Naive B cell (primary cell): Measurements from ENCODE around the gene RBM20. TPM values are rescaled to one million over a fixed set of nuclear protein-coding genes. Genes with fewer than 3 reads are reported as not detected.
A peak's percentile ranks its signal among the peaks of the same experiment; 100 is the strongest.

Source experiments
- ATAC-seq, 2 donors: fragments of 150-1000 bp; cut with Tn5 transposase; 2 replicates each; pipeline ENCODE4 v1.10.0; 2021; ENCODE audit warnings: low read depth in 2 of 2, mild to moderate bottlenecking in 2 of 2, moderate library complexity in 2 of 2
- DNase-seq: peaks from one replicate; pipeline ENCODE4 v3.0.0; 2022
- H3K27ac Mint-ChIP-seq, 6 donors: one replicate each; pipeline ENCODE4 v1.8.0; 2020 to 2022; ENCODE audit warnings: mild to moderate bottlenecking in 6 of 6, mixed read lengths in 6 of 6, moderate library complexity in 5 of 6, inconsistent platforms in 2 of 6
- H3K27me3 Mint-ChIP-seq, 3 donors: one replicate each; pipeline ENCODE4 v1.8.0; 2021 to 2022; ENCODE audit warnings: mixed read lengths in 3 of 3, mild to moderate bottlenecking in 1 of 3
- H3K36me3 Mint-ChIP-seq, 2 donors: one replicate each; pipeline ENCODE4 v1.8.0; 2020 to 2022; ENCODE audit warnings: mixed read lengths in 2 of 2, inconsistent platforms in 1 of 2, mild to moderate bottlenecking in 1 of 2
- H3K4me1 Mint-ChIP-seq, 3 donors: one replicate each; pipeline ENCODE4 v1.8.0; 2020 to 2022; ENCODE audit warnings: mixed read lengths in 3 of 3, inconsistent platforms in 1 of 3, mild to moderate bottlenecking in 1 of 3, moderate library complexity in 1 of 3
- H3K4me3 Mint-ChIP-seq, 8 donors: one replicate each; pipeline ENCODE4 v1.8.0; 2020 to 2022; ENCODE audit warnings: mild to moderate bottlenecking in 8 of 8, mixed read lengths in 8 of 8, moderate library complexity in 8 of 8, inconsistent platforms in 2 of 8
- H3K9me3 Mint-ChIP-seq, 7 donors: one replicate each; pipeline ENCODE4 v1.8.0; 2020 to 2022; ENCODE audit warnings: mixed read lengths in 7 of 7, mild to moderate bottlenecking in 5 of 7, inconsistent platforms in 2 of 7, moderate library complexity in 1 of 7
- polyA plus RNA-seq, 6 donors: library from polyadenylated mRNA; unstranded; fragments of 300-500 nt; fragmentation: Illumina TruSeq; gene quantifications; one replicate each; pipeline ENCODE4 v1.2.3, GENCODE V29; 2021; ENCODE audit warnings: low read depth in 6 of 6

Gene RBM20
- polyA plus RNA-seq, 6 donors from 2014 or later, result 0.05 TPM; not detected in 5

GRCh38 chr10:110848106-110848505 is 204.0 kb downstream of the RBM20 start:
- Mint-ChIP-seq H3K4me3 (peak overlapping the region in 1 of 8 donors; percentile 42), H3K4me1 (peaks cover 72 to 82% (median 79%) of the 10 kb centered on the region in 3 donors), H3K9me3 (peaks cover 0 to 5% (median 0%) of the 10 kb centered on the region in 7 donors), H3K36me3 (no peaks in the 10 kb centered on the region), H3K27me3 (no peaks in the 10 kb centered on the region), H3K27ac (no peak overlapping the region)
- ATAC-seq, result no peak
- DNase-seq, result no peak

GRCh38 chr10:110850099-110850498 is 206.0 kb downstream of the RBM20 start:
- no peak for DNase-seq
- Mint-ChIP-seq H3K27ac (no peak overlapping the region), H3K27me3 (no peaks in the 10 kb centered on the region), H3K4me3 (peak overlapping the region in 2 of 8 donors; percentile 7 to 23), H3K9me3 (peaks cover 0 to under 1% (median 0%) of the 10 kb centered on the region in 7 donors), H3K36me3 (no peaks in the 10 kb centered on the region), H3K4me1 (peaks cover 59 to 68% (median 61%) of the 10 kb centered on the region in 3 donors)
- no peak for ATAC-seq

- H3K27ac Mint-ChIP-seq, result peak overlapping the region in 5 of 6 donors; percentile 7 to 73 (median 57)
- no peaks in the 10 kb centered on the region for H3K27me3 Mint-ChIP-seq
- ATAC-seq (no peak), DNase-seq (no peak)
- H3K4me3 Mint-ChIP-seq, result peak overlapping the region in 2 of 8 donors; percentile 26 to 27
- no peaks in the 10 kb centered on the region for H3K9me3 Mint-ChIP-seq
- H3K36me3 Mint-ChIP-seq, result no peaks in the 10 kb centered on the region
- H3K4me1 Mint-ChIP-seq, result peaks cover 50 to 61% (median 51%) of the 10 kb centered on the region in 3 donors
These were observed 207.0 kb downstream of the RBM20 start for GRCh38 chr10:110851020-110851612.

- Mint-ChIP-seq H3K4me1 (peaks cover 37 to 52% (median 42%) of the 10 kb centered on the region in 3 donors), H3K4me3 (peak overlapping the region in 2 of 8 donors; percentile 6 to 56), H3K9me3 (no peaks in the 10 kb centered on the region), H3K36me3 (no peaks in the 10 kb centered on the region), H3K27me3 (no peaks in the 10 kb centered on the region), H3K27ac (peak overlapping the region in 2 of 6 donors; percentile 30 to 76)
- ATAC-seq, result no peak
- no peak for DNase-seq
These were observed 208.2 kb downstream of the RBM20 start for GRCh38 chr10:110852255-110852896.

- Mint-ChIP-seq H3K36me3 (no peaks in the 10 kb centered on the region), H3K4me3 (no peak overlapping the region), H3K4me1 (peaks cover 38 to 53% (median 43%) of the 10 kb centered on the region in 3 donors), H3K9me3 (no peaks in the 10 kb centered on the region), H3K27ac (peak overlapping the region in 1 of 6 donors; percentile 76), H3K27me3 (no peaks in the 10 kb centered on the region)
- ATAC-seq (no peak), DNase-seq (no peak)
These were observed 208.8 kb downstream of the RBM20 start for GRCh38 chr10:110852947-110853346.

- ATAC-seq, result no peak
- H3K27me3 Mint-ChIP-seq, result no peaks in the 10 kb centered on the region
- H3K9me3 Mint-ChIP-seq, result no peaks in the 10 kb centered on the region
- no peak for DNase-seq
- no peaks in the 10 kb centered on the region for H3K36me3 Mint-ChIP-seq
- no peak overlapping the region for H3K4me3 Mint-ChIP-seq
- peaks cover 34 to 56% (median 50%) of the 10 kb centered on the region in 3 donors for H3K4me1 Mint-ChIP-seq
- no peak overlapping the region for H3K27ac Mint-ChIP-seq
These were observed 209.9 kb downstream of the RBM20 start for GRCh38 chr10:110853921-110854605.

GRCh38 chr10:110857265-110858171 is 213.4 kb downstream of the RBM20 start:
- H3K4me3 Mint-ChIP-seq, result peak overlapping the region in 5 of 8 donors; percentile 0 to 71 (median 55)
- peak overlapping the region in 5 of 6 donors; percentile 12 to 99 (median 44) for H3K27ac Mint-ChIP-seq
- H3K9me3 Mint-ChIP-seq, result no peaks in the 10 kb centered on the region
- ATAC-seq (no peak), DNase-seq (no peak)
- peaks cover 48 to 63% (median 59%) of the 10 kb centered on the region in 3 donors for H3K4me1 Mint-ChIP-seq
- H3K36me3 Mint-ChIP-seq, result no peaks in the 10 kb centered on the region
- H3K27me3 Mint-ChIP-seq, result no peaks in the 10 kb centered on the region

GRCh38 chr10:110858297-110858934 is 214.3 kb downstream of the RBM20 start:
- H3K36me3 Mint-ChIP-seq, result no peaks in the 10 kb centered on the region
- no peak for DNase-seq
- peak overlapping the region in 4 of 8 donors; percentile 19 to 71 (median 48) for H3K4me3 Mint-ChIP-seq
- ATAC-seq, result no peak
- H3K27ac Mint-ChIP-seq, result peak overlapping the region in 3 of 6 donors; percentile 80 to 99 (median 84)
- H3K9me3 Mint-ChIP-seq, result no peaks in the 10 kb centered on the region
- no peaks in the 10 kb centered on the region for H3K27me3 Mint-ChIP-seq
- H3K4me1 Mint-ChIP-seq, result peaks cover 48 to 65% (median 62%) of the 10 kb centered on the region in 3 donors

GRCh38 chr10:110859206-110859972 is 215.3 kb downstream of the RBM20 start:
- DNase-seq, result no peak
- Mint-ChIP-seq H3K4me3 (peak overlapping the region in 5 of 8 donors; percentile 45 to 89 (median 75)), H3K36me3 (no peaks in the 10 kb centered on the region), H3K4me1 (peaks cover 55 to 72% (median 69%) of the 10 kb centered on the region in 3 donors), H3K27me3 (no peaks in the 10 kb centered on the region), H3K9me3 (no peaks in the 10 kb centered on the region), H3K27ac (peak overlapping the region; percentile 47 to 99 (median 94))
- no peak for ATAC-seq

GRCh38 chr10:110859973-110860376 is 215.8 kb downstream of the RBM20 start:
- Mint-ChIP-seq H3K36me3 (no peaks in the 10 kb centered on the region), H3K27ac (peak overlapping the region; percentile 84 to 99 (median 94)), H3K4me1 (peaks cover 58 to 78% (median 75%) of the 10 kb centered on the region in 3 donors), H3K4me3 (peak overlapping the region in 5 of 8 donors; percentile 45 to 89 (median 67)), H3K27me3 (no peaks in the 10 kb centered on the region), H3K9me3 (no peaks in the 10 kb centered on the region)
- ATAC-seq, result no peak
- DNase-seq, result no peak

GRCh38 chr10:110860576-110861241 is 216.6 kb downstream of the RBM20 start:
- Mint-ChIP-seq H3K4me3 (peak overlapping the region; percentile 6 to 89 (median 71)), H3K4me1 (peaks cover 64 to 86% (median 78%) of the 10 kb centered on the region in 3 donors), H3K27me3 (no peaks in the 10 kb centered on the region), H3K27ac (peak overlapping the region; percentile 84 to 99 (median 94)), H3K36me3 (no peaks in the 10 kb centered on the region), H3K9me3 (no peaks in the 10 kb centered on the region)
- DNase-seq, result peak; percentile 46
- ATAC-seq, result peak; percentile 43 to 48
